Prostate gland (tissue), 2 donors: ENCODE results near the gene RNF169.

Experiments
- POLR2A ChIP-seq: fragments of 450-650 bp; IDR thresholded peaks from one replicate; pipeline ENCODE4 v1.6.1; 2016; ENCODE audit warnings: antibody characterized with exemption, mild to moderate bottlenecking
- TF ChIP-seq, protein P1 (sequence below), 4 experiments: fragments of 200-600 bp in 2 of 4; fragments of 450-650 bp in 2 of 4; sonication (generic) in 2 of 4; IDR thresholded peaks; 1 replicate in 3 of 4; 2 replicates in 1 of 4; pipeline ENCODE4 v1.5.1; 2016 to 2019; ENCODE audit warnings: antibody characterized with exemption in 4 of 4, mild to moderate bottlenecking in 2 of 4, moderate library complexity in 2 of 4

GRCh38 chr11:74720596-74721478, 27.8 kb upstream of the RNF169 start:
- TF ChIP-seq, protein P1, sequence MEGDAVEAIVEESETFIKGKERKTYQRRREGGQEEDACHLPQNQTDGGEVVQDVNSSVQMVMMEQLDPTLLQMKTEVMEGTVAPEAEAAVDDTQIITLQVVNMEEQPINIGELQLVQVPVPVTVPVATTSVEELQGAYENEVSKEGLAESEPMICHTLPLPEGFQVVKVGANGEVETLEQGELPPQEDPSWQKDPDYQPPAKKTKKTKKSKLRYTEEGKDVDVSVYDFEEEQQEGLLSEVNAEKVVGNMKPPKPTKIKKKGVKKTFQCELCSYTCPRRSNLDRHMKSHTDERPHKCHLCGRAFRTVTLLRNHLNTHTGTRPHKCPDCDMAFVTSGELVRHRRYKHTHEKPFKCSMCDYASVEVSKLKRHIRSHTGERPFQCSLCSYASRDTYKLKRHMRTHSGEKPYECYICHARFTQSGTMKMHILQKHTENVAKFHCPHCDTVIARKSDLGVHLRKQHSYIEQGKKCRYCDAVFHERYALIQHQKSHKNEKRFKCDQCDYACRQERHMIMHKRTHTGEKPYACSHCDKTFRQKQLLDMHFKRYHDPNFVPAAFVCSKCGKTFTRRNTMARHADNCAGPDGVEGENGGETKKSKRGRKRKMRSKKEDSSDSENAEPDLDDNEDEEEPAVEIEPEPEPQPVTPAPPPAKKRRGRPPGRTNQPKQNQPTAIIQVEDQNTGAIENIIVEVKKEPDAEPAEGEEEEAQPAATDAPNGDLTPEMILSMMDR (IDR thresholded peaks at IDR 0.05), result no peak
- TF ChIP-seq POLR2A, result no peak
